ENCODE data around the gene HOXB7.

HOXB7 gene

DNA sequence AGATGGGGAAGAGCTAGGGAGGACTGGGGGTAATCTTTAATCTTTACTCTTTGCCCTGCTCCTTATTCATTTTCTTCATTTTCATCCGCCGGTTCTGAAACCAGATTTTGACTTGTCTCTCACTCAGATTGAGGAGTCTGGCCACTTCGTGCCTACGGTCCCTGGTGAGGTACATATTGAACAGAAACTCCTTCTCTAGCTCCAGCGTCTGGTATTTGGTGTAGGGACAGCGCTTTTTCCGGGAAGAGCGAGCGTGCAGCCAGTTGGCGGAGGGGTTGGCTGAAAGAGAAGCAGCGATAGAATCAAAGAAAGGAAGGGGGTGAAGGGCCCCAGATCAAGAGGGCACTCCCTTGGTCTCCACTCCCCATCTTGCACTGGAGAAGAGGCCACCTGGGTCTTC, 12.0 kb upstream of the HOXB7 start:
- no peak for DNase-seq

DNA sequence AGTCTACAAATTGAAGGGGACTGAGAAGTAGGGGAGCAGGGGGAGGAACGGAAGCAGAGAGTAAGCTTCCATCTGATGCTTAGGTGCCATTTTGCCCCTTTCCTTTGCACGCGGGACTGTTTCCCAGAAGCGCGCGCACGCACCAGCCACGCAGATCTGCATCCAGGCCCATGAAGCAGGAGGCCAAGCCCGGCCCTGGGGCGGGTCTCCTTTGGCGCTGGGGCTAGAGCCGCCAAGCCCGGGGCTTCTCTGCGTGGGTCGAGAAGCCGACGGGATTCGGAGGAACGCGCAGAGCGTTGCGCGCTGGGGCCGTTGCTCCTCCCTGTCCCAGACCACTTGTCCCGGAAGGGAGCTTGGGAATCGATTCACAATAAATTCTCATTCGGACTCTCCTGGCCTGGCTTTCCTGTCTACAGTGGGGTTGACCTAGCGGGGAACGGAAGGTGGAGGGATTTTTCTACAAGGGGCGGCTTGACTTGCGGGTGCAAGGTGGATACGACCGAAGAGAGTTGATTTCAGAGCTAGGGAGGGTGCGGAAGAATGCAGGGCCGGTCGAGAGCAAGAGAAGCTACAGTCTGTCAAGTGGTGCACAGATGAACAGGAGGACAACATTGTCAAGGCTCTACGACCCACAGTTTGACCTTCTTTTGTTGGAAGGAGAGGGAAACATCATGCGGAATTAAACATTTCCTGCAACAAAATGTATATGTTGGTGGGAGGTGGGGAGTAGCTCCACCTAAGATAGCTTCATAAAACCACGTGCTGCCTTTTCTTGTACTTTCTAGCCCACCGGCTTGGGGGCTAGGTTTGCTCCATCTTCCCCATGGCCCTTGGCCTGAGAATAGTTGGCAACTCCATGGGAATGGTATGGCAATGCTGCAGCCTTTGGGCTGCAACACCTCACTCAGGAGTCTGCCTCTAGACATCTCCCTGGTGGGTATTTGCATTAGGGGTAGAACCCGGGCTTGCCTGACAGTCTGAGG, 10.9 kb upstream of the HOXB7 start:
- DNase-seq, result no peak

DNA sequence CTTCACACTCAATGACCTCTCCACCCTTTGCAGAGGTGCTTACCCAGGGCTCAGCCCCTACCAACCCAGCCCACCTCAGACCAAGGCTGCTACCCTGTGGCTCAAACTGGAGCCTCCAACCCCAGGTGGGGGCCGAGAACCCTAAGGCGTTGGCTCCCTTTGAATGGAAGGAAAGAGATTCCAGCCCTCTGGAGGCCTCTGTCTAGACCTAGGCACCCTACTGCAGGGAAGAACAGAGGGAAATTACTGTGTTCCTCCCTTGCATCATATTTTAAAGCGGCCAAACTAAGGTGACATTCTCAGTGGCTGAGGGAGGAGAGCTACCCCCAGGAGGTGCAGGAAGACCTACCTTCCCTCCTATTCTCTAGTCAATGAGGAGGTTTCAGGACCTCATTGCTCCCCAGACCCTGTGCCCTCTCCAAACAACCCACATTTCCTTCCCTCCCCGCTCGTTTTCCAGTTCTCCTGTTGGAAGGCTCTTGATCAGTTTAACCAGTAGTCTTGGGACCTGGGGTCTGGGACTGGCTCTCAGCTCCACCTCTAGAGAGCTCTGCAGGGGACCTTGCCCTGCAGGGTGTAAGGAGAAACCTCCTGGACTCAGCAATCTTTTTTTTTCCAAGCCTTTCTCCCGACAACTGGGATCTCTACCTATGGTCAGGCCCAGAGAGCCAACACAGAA, 9.8 kb upstream of the HOXB7 start:
- DNase-seq, result no peak

DNA sequence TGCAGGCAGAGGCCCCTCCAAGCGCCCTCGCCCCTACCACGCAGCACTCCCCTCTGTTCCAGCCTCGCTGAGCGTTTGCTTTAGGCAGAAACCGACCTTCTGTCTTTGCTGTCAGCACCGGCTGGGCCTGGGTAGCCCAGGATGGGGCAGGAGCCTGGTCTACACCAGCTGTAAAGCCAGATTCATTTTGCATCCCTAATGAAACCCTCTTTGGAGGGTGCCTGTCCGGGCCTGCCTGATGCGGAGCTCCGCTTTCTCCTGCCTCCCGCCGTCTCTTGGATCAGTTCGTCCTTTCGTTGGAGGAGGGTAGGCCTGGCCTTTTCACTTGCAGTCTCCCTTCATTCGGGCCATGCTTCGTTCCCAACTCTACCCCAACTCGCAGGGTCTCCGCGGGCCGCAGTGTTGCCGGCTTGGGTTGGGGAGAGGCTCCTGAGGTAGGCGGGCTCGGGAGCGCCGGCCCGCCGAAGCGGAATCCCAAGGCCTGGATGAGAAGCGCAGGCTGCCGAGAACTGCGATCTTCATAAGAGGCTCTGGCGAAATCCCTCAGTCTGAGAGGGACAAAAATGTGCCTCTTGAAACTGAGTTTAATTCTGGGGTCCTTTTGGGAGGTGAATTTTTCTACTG, 9.1 kb upstream of the HOXB7 start:
- DNase-seq, result no peak

DNA sequence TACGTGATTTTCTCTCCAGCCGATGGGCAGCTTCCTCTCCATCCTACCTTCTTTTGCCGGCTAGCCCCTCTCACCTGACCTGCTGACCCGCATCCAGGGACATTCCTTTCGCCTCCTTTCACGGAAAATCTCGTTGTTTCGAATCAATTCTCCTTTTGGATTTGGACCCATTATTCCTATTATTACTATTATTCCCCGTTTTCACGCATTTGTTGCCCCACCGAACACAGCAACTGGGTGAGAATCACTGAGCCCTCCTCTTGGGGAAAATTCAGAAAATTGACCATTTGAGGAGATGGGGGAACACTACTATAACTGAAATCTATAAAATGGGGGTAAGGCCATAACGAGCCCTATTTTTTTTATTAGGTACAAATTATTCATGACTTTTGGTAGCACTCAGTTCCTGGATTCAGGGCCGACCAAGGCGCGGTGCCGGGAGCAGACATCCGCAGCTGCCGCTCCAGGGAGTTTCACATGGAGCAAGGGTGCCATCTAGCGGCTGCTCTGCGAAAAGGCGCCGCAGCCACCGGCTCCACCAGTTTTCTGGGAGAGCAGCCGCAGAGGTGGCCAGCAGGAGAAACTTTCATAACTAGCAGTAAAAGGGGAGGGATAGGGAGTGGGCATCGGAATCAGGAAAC, 7.6 kb upstream of the HOXB7 start:
- peak; percentile 96 for DNase-seq

DNA sequence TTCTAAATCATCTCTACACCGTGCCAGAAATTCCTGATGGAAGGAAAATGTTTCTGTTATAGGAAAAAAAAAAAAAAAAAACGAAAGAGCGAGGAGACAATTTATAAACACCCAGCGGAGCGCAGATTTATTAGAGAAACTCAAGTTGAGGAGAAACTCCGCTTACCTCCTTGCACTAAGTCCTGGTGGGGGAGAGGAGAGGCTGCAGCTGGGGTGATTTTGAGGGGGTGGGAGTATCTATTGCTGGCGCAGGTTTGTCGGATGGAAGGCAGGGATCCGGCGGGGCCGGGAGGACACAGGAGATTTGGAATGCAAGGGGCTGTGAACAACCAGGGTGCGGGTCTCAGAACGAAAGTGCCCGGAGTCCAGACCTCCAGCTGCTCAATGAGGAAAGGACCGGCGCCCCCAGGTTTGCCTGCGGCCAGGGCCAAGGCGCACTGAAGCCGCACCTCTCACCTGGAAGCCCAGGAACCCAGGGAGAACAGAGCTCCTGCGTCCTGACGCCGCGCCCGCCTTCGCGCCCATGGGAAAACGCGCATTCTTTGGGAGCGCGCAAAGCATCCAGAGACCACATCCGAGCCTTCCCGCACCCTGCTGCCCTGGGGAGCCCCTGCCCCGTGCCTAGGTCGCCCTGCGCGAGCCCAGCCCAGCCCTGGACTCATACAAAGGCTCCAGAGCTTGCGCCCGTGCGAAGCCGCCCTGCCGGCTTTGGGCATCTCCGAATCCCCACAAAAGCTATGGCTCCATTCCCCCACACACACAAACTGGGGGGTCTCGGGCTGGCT, 6.8 kb upstream of the HOXB7 start:
- peak; percentile 53 for DNase-seq

DNA sequence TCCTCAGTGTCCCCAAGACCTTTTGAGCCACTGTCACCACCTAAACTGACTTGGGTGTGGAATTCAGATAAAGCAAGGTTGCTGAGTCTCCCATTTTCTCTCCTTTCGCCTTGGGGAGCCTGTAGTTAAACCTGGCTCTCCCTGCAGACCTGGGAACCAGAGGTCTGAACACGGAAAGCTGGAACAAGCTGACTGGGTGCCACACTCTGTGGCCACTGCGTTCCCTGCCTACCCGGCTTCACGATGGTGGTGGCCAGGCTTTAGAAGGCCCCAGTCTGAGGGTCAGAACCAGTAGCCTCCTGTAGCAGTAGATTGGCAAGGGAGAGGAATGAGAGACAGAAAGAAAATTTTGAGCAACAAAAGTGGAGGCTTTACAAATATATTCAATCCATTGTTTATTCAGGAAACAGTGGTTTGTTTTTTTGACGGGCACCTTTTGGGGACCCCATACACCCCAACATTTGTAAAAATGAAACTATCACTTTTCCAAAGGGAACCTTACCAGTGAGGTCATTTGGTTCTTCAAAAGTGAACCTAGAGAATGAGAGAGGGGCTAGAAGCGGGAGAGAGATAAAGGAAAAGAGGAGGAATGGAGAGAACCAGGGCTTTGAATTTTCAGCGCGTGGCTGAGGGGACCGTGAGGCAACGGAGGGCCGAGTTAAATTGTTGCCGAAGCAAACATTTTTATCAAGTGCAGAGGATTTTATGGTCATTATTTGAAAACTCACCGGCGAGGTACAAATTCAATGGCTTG, 6.1 kb upstream of the HOXB7 start:
- no peak for DNase-seq

DNA sequence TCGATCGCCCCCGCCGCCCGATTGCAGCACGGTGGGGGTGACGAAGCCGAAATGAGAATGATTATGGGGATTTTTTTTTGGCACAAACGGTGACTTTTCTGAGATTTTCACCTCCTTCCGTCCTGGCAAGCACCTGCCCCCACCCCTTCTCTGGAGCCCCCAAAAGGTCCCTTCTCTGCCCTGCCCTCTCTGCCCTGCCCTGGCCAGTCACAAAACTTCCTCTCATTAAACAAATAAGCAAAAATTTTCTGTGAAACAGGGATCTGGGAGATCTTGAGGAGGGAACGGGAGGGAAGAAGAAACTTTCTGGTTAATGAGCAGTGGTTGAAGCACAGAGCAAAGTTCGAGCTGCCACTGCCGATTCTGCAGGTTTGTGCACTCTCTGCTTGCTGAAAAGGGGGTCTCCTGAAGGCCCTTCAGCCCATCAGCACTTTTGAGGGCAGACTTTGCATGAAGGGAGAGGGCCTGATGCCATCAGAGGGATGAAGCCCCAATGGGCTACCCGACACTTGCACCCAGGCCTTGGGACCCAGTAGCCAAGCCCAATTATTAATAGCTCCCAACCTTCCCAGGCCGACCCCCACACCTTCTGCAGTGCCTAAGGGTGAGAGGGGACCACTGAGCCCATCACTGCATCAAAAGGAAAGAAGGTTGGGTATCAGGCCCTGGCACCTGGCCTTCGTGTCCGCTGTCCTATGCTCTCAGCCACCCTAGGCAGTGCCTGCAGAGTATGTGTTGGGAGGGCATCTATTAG, 5.3 kb upstream of the HOXB7 start:
- peak; percentile 14 for DNase-seq

DNA sequence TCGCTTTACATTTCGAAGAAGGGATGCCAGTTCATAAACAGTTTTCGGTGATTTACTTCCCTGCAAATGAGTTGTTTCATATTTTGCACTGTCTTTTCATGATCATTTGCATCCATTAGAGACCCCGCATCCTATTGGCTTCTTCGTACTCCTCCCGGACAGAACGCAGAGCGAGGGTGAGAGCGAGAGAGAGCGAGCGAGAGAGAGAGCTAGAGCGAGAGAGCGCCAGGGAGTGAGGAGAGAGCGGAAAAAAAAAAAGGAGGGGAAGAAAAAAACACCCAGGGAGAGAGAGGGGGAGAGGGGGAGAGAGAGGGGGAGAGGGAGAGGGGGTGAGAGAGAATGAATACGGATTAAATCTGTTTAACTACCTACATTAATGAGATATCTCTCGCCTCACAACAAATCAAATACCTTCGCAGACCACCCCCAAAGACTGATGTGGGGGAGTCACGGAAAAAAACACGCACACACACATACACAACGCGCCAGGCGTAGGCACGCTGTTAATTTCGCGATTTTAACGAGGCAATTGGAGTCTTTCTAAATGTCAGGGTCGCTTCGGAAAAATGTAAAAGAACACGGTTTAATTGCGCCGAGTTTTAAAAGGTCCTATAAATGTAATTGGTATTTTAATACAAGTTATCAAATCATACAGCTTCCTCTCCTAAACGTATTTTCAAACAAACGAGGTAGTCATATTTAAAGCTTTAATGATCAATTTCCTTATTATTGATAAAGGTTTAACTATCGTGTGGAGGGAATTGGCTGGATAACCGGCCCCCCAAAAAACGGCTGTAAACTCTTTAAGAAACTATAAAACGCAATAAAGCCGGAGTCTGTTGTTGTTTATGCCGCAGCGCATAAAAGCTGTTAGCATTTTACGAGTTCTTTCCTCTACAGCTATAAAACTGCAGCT, 4.5 kb upstream of the HOXB7 start, which contains the start of gene HOXB8:
TSS of gene HOXB8 (minus strand) at position 246 of the 916 bp plus-strand sequence. CDS start 588 bp downstream, outside the sequence.
- peak; percentile 57 for DNase-seq

DNA sequence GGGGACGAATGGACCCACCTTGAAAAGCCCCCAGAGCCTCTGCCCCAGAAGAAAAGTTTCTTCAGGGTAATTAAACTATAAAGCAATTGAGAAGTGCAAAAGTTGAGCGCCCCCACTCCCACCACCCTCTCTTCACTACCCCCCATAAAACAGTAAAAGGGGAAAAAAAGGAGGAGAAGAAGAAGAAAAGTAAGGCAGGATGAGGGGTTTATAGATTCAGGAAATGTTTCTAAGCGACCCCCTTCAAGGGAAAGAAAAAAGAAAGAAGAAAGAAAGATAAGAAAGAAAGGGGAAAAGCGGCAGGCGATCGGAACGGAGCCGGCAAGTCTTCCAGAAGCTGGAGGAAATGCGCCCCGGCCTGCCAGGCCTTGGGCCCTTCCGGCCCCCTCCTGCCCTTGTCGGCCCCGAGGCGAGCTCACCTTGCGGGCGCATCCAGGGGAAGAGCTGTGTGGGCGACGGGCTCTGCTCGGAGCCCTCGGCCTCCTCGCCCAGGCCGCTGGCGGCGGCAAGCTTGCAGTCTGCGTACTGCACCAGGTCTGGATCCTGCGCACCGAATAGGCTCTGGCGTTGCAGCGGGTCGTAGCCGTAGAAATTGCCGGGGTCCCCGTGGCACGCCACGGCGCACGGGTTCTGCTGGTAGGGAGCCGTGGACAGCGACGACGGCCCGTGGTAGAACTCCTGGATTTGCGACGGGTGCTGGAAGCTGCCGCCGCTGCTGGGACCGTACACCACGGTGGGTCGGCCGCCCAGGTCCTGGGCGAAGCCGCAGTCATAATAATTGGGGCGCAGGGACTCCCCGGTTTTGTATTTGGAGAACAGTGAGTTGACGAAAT, 3.3 kb upstream of the HOXB7 start:
- DNase-seq, result peak; percentile 65

DNA sequence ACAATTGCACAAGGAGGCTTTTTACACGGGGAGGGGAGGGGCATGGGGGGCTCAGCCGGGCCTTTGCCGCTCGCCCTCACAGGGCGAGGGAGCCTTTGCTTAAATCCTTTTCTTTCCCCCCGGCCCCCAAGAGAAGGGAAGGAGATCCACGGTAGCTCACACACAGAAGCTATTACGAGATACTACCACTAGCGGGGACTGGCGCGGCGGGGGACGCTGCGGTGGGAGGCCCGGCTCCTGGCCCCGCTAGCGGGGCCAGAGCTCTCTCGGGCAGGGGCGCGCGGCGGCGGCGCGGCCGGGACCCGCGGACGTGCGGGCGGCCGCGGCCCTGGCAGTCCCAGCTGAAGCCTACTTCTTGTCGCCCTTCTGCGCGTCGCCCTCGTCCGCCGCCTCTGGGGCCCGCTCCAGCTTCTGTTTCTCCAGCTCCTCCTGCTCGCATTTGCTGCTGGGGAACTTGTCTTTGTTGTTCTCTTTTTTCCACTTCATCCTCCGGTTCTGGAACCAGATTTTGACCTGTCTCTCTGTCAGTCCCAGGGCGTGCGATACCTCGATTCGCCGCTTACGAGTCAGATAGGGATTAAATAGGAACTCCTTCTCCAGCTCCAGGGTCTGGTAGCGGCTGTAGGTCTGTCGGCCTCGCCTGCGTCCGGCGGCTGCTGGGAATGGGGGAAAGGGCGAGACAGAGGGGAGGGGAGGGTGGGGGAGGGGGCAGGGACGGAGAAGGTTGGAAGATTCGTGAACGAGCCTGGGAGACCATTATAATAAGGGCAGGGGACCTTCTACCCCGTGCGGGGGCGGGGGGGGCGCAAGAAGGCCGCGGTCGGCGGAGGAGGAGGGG, 2.3 kb upstream of the HOXB7 start:
- peak; percentile 74 for DNase-seq

DNA sequence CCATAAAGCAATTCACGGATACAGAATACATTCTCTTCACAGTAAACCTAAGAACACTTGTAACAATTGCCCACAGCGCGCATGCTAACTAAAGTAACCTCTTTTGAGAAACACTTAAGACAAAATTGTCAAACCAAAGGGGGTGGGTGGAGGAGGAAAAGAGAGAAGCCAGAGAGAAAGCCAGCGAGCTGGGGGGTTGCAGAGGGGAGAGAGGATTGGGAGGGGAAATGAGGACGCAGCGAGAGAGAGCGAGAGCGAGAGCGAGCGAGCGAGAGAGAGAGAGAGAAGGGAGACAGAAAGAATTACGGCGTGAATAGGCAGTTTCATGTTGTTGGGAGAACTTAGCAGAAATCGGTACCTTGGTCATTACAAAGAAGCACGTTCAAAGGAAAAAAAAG, 1.6 kb upstream of the HOXB7 start:
- DNase-seq, result peak; percentile 52

DNA sequence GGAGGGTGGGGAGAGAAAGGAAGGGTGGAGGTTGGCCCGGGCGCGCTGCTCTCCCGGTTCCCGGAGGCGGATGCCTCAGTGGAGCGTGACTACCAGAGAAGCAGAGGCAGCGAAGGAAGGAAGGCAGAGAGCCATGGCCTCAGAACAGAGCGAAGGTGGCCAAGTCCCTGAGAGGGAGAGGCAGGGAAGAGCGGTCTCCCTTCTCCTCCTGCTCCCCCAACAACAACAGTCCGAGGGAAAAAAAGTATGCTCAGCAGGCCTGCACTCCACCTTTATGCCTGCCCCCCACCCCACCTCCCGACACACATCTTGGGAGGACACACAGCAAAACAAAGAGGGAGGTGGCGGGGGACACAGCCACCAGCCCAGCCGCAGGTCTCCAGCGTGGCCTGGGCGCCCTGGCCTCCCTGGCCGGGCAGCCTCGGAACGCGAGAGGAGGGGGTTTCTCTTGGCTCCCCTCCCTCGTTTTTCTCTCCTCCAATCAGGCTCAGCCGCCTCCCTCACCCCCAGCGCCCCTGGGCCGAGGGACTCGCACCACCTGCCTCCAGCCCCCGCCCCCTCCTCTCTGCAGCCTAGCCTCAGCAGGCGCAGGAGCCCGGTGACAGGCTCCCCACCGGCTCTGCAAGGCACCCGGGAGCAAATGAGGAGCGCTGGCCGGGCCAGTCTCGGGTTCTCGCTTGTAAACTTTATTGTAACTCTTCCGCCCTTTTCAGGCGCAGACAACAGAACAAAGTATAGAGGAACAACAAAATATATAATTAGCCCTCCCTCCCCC, 1.1 kb upstream of the HOXB7 start:
- DNase-seq, result no peak

DNA sequence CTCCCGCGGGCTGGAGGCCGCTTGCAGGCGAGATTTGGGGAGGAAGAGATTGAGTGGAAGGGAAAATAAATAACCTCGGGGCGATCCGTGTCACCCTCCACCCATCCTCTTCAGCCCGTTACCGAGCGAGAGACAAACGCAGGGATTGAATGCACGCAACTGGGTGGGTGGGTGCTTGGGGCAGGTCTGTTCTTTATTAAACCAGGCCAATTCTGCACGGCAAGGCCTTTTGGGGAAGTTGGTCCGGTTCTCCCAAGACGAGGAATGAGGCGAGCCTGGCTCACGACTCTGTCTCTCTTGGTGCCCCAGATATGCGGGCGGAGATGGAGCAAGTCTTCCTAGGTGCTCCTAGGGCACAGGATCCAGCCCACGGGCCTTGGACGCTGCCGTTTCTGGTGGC, 396 bp upstream of the HOXB7 start:
- DNase-seq, result no peak

DNA sequence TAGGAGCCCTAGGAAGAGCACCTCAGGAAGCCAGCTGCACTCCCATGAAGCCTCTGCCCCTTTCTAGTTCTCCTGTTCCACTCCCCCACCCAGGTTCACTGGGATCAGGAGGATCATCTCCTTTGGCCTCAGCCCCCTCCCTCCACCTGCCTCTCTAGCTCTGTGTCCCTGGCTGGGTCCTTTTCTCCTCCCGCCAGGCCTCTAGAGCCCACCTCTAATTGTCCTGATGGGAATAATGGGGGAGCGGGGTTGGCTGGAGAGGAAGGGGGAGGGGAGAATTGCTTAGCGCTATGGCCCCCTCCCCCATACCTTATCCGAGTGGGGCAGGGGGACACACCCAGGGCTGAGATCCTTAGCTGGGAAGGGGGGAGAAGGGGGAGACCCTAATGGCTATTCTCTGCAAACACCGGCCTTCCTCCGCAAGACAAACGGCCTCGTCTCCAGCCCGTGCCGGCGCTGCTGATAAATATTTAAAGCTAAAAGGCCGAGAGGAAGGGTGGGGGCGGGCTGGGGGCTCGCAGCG, 997 bp downstream of the HOXB7 start:
- no peak for DNase-seq

DNA sequence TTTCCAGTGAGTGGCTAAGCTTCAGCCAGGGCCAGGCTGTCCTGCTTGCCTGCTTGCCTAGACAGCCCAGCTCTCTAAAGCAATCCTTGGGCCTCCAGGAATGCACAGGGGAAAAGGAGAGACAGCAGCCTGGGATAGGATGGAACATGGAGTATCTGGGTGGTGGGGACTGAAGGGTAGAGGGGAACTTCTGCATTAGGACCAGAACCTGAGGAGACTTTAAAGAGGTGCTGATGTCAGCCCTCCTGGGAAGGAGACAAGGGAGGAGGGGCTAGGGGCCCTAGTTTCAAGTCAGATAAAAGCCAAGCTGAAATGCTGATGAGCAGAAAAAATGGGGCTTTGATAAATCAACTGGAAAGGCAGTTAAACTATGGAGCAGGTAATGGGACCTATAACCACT, 1.8 kb downstream of the HOXB7 start:
- no peak for DNase-seq

DNA sequence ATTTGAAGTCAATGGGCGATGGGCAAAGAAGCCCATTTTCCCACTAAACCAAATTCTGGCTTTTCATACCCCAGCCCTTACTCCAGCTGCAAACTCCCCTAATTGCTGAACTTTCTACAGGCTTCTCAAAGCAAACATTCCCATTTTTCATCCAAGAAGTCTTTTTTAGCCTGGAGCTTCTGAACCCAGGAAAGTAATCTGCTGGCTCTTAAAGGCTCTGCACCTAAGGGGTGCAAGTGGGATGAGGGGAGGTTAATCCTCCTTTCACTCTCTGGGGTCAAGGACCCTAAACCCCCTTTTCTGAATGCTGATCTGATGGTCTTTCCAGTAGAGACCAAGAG, 2.4 kb downstream of the HOXB7 start:
- DNase-seq, result no peak
